NCI-H2227 (cell line): ENCODE results near the gene C20orf204.

ENCODE experiments used
- DNase-seq: peaks from one replicate; lab custom pipeline; 2025; ENCODE audit not compliant: unreplicated experiment; lab: John Stamatoyannopoulos, UW

The C20orf204 gene

DNA sequence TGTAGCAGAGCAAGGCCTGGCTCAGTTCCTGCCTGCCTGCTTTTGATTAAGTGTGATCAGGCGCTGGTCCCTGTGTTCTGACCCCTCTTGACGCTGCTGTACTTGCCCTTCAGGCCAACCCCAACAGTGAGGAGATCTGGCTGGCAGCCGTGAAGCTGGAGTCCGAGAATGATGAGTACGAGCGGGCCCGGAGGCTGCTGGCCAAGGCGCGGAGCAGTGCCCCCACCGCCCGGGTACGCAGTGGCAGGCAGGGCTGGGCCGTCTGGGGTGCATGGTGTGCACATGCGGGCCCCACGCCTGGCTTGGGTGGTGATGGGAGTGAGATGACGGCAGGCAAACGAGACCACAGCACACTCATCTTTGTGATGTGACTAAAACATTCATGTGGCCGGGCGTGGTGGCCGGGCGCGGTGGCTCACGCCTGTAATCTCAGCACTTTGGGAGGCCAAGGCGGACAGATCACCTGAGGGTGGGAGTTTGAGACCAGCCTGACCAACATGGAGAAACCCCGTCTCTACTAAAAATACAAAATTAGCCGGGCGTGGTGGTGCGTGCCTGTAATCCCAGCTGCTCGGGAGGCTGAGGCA is 10.1 kb upstream of the C20orf204 start:
- no peak for DNase-seq

DNA sequence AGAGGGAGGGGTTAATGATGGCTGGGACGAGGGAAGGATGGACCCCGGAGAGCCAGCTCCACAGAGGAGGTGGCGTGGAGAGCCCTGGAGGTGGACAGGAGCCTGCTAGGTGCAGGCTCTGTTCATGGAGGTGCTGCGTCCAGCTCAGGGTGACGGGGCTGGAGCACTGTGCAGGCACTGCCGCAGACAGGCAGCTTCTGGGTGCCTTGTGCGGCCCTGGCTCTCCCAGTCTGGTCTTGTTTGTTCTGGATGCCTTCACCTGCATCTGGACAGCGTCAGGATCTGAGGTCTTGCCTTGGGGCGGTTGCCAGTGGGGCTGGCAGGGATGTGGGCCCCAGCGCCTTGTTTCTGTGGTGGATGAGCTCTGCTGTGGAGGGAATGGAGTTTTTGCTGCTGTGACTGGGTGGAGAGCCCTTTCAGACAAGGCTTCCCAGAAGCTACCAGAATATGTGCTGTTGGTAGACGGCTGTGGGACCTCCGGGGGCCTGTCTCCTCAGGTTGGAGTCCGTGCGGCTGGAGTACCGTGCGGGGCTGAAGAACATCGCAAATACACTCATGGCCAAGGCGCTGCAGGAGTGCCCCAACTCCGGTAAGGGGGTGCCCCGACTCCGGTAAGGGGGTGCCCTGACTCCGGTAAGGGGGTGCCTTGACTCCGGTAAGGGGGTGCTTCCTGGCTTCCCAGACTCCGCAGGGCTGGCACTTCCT is 7.8 kb upstream of the C20orf204 start:
- no peak for DNase-seq

DNA sequence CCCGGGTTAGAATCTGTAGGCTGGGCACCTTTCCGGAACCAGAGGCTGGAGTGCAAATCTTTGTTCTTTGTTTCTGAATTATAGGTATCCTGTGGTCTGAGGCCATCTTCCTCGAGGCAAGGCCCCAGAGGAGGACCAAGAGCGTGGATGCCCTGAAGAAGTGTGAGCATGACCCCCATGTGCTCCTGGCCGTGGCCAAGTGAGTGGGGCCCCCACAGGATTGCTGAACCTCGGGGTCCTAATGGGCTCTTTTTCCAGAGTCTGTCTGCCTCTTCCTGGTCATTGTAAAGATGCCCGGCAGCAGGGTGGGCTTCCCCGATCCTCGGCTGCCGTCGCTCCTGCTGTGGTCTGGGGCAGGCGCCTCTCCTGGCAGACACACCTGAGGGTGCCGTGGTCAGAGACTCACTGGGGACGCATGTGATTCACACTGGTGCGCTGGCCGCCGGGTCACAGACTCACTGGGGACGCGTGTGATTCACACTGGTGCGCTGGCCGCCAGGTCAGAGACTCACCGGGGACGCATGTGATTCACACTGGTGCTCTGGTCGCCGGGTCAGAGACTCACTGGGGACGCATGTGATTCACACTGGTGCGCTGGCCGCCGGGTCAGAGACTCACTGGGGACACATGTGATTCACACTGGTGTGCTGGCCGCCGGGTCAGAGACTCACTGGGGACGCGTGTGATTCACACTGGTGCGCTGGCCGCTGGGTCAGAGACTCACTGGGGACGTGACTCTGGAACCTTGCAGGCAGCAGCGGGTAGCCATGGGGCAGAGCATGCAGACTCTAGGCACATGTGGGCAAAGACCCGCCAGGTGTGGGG is 6.5 kb upstream of the C20orf204 start:
- no peak for DNase-seq

DNA sequence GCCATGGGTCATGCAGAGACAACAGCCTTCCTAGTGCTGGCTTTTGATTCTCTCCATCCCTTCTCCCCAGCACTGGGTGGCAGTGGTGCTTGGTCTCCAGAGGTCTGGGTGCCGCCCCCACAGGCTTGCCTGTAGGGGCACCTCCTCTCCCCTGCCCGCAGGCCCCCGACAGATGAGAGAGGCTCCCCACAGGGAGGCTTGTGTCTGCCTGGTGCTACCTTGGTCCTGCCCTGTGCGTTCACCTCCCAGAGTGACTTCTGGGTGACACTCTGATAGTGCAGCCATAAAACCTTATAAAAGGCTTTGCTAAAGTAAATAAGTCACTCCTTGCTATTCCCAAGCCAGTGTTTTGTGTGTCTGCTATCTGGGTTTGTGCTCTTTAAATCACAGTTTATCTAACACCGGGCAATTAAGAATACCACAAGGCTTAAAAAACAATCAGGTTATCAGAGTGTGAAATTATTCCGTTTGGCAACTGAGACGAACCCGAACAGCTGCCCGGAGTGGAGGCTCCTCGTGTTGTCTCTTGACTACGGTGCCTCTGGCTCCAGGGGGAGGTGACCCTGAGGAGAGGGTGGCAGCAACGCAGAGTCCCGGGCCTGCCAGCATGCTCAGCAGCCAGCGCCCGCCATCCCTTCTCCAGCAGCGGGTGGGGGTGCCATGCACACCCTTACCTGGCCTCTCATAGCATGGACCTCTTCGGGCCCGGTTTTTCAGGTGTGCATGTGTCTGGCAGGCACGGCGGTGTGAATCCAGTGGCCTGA is 5.4 kb upstream of the C20orf204 start:
- DNase-seq = no peak

DNA sequence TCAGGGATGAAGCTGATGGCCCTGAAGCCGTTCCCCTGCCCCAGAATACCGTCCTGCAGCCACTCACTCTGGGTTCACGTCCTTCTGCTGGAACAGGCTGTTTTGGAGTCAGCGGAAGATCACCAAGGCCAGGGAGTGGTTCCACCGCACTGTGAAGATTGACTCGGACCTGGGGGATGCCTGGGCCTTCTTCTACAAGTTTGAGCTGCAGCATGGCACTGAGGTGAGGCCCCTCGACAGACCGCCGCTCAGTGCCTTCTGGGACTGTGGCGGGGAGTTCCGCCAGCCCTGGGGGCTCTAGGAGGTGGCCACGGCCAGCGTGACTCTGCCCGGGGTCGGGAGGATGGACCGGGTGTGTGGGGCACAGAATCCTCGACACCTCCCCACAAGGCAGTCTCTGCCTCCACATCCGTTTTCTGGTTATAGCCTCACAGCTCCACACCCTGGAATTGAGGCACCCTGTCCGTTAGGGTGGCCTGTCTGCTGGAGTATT is 4.1 kb upstream of the C20orf204 start:
- DNase-seq = no peak

DNA sequence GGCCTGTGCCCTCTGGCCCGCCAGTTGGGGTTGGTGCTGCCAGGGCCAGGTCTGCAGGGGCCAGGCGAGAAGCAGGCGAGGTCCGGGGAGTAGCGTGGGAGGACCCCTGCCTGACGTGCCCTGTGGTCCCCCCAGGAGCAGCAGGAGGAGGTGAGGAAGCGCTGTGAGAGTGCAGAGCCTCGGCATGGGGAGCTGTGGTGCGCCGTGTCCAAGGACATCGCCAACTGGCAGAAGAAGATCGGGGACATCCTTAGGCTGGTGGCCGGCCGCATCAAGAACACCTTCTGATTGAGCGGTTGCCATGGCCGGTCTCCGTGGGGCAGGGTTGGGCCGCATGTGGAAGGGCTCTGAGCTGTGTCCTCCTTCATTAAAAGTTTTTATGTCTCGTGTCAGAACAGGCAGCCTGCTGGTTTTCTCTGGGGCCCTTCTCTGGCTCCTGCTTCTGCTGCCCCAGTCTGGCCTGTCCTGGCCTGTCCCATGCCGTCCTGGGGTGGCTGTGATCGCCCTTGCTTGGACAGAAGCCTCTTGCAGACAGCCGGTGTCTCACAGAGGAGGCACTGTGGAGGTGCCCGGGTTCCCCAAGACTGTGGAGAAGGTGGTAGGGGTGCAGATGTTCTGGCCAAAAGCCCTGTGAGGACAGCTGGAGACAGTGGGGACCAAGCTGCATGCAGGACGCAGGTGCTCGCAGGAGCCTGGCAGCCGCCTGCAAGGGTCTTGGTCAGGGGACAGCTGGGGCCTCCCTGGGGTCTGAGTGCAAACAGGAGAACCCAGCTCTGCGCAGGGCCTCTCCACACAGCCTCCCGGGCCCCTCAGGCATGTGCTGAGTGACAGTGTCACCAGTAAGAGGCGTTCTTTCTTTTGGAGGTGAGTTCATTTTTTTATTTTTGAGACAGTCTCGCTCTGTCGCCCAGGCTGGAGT is 3.0 kb upstream of the C20orf204 start:
- DNase-seq = no peak

DNA sequence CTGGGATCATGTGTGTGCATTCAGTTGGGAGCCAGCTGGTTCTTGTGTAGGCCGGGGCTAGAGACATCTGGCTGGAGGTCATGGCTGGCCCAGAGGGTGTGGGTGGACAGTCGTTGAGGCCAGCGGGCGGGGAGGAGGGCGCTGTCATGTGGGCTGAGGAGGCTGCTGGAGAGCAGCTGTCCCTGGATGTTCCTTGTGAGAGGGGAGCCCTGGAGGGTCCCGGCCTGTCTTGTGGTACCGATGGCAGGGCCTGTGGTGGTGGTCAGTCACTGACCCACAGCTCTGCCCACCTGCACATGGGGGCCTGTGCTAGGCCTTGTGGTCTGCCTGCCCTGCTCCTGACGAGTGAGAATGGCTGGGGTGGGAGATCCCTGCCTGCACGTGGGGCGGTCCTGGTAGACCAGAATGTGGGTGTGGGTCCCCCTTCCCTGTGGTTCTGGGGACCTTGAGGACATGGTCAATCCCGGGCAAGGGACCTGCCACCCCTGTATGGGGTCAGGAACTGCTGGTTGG is 1.9 kb upstream of the C20orf204 start:
- DNase-seq = no peak

DNA sequence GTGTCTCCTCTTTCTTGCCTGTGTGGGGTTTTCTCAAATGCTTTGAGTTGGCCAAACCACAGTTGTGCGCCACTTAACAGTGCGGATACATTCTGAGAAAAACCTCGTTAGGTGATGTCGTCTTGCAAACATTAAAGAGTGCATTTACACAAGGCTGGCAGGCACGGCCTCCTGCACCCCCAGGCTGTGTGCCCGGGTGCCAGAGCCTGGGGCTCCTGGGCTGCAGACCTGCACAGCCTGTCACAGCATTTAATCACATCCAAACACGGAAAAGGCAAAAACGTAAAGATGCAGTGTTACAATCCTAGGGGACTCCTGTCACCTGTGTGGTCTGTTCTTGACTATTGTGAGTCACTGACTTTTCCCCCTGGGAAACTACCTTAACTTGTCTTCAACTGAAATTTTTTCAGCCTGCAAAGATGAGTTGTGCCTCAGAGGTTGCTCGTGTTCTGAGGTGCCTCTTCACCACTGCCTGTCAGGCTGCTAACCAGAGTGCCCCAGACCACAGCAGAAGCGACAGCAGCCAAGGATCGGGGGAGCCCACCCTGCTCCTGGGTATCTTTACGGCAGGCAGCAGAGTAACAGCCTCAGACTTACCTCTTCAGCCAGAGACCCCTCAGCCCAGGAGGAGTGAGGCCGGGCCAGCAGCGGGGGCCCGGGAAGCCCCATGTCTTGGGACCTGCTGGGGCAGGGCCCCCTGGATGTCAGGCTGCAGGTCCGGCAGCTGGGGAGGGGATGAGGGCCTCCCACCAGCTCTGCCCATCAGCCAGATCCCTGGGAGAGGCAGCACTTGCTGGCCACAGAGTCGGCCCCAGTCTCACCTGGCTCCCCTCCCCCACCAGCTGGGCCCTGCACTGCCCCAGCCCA is 683 bp upstream of the C20orf204 start:
- DNase-seq = no peak

DNA sequence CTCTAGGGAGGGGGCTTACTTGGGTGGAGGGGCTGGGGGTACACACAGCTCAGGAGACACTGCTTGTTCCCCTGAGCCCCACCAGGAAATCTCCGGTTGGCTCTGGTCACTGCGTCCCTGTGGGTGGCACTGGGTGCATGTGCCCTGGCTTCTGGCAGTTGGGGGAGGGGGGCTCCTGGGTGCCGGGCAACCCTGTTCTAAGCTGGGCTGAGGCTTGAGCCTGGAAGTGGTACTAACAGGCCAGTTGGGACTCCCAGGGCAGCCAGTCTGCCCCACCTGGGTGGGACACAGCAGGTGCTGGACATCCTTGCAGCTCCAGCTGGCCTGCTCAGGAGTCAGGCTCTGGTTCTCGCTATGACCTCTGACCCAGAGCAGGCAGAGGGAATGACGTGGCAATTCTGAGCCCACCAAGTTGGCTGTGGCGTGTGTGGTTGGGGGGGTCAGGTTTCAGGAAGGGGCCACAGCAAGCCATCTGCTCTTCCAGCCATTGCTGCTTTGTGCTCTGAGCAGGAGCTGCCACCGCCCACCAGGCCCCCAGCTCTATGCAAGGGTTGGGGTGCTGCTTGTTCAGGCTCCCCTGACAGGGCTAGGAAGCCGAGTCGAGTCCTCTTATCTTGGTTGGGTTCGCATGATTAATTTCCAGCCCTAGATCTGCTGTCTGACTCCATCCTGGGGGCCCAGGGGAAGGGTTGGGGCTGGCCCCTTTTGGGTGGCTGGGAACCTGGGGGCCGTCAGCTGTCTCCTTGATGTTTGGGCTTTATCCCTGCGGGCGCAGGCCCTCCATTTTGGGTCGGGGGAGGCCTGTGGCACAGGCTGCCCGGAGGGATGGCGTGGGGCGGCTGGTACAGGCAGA is 590 bp downstream of the C20orf204 start:
- no peak for DNase-seq

DNA sequence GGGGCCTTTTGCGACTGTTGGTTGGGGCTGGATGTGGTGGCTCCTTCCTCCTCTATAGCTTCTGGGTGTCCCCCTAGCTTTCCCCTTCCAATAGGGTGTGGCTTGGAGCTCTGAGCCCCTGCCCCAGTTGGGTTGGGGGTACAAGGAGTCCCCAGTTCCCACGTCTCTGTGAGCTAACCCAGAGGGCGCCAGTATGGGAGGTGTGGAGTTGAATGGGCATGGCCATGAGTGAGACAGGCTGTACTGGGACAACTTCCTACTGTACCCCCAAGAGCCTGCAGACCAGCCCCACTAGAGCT is 1.2 kb downstream of the C20orf204 start:
- DNase-seq = no peak

DNA sequence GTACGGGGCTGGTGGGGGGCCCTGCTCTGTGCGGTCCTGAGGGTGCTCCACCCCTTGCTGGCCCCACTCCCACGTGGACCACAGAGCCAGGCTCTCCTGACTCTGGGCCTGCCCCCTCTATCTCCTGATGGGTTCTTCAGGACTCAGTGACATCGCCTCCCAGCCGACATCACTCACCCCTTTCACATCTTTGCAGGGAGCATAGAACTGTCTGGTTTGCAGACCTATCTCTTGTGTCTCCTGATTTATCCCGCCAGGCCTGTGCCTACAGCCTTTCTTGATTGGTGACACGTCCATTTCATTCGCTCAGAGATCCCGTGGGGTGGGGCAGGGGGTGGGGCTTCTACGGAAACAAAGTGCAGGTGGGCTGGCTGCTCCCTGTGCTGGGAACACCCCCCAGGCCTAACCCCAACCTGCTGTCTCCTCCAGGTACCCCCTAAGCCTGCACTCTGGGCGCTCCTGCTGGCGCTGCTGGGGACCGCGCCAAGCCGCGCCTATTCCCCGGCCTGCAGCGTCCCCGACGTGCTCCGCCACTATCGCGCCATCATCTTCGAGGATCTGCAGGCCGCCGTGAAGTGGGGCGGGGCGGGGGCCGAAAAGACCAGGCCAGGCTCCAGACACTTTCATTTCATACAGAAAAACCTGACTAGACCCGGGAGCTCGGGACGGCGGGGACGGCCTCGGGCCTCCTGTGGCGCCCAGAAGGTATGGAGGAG is 1.7 kb downstream of the C20orf204 start:
- DNase-seq = peak; percentile 56

DNA sequence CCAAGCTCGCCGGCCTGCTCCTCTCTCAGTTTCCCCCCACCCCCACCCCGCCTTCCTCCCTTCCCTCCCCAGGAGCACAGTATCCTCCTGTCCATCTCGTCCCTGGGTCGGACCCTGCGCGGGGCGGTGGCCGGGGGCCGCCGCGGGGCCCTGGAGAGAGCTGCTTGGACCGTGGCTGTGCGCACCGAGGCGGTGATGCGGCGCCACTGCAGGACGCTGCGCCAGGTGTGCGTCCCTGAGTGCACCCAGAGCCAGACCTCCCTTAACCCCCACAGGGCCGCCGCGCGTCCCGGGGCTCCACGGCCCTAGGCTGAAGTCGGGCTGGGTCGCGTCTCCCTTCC is 2.2 kb downstream of the C20orf204 start:
- peak; percentile 65 for DNase-seq

DNA sequence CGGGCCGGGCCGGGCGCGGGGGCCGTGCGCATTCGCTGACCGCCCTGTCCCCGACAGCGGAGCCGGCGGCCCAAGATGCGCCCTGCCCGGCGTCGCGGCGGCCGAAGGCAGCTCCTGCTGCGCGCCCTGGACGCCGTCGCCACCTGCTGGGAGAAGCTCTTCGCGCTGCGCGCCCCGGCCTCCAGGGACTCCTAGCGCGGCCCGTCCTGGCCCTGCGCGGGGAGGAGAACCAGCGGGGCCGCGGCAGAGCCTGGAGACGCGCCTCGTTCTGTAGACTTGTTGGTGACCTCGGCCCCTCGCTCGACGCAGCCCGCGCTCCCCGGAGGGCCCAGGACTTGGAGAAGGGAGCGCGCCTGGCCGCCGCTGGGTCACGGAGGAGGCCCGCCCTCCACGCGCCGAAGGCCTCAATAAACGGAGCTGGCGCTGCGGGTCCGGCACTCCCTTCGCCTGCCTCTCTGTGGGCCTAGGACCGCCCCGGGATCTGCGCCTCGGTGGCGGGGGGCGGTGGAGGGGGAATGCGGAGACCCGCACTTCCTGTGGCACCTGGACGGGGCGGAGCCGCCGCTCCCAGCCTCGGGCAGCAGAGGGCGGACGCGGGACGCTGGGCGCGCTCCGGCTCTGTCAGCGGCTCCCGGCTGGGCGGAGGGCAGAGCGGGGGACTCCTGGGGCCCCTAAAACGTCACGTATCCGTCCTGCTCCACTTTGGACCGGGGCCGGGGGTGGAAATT is 2.7 kb downstream of the C20orf204 start:
- DNase-seq = peak; percentile 86

DNA sequence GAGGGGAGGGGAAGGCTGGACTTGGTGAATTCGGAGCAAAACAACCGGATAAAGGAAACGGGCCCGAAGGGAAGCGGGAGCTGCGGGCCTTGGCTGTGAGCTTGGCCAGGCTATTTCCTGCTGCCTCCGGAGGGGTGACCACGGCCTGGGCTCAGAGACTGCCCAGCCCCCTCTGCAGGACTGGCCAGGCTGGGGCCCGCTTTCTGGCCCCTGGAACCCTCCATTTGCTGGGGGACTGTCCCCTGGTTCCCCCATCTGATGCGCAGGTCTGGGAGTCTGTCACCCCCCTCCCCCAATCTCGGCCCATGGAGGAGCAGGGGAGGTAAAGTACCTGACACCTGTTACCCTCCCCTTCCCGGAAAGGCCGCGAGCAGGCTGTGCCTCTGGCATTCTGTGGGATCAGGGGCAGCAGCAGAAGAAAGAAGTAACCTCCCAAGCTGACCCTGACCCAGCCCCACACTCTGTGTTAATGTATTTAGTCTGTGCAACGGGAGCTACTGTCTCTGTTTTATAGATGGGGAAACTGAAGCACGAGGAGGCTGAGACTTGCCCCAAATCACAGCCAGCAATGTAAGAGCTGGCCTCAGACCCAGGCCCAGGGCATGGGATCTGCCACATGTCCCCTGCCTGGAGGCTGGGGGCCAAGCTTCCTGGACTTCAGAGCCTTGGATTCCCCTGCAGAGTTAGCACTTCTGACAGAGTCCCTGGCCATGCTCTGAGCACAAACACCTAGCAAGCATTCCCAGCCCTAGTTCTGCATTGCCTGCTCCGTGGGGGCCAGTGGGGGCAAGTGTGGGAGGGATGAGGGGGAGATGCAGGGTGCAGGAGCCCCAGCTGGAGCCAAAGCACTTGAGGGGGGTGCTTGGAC is 3.5 kb downstream of the C20orf204 start:
- DNase-seq = no peak

DNA sequence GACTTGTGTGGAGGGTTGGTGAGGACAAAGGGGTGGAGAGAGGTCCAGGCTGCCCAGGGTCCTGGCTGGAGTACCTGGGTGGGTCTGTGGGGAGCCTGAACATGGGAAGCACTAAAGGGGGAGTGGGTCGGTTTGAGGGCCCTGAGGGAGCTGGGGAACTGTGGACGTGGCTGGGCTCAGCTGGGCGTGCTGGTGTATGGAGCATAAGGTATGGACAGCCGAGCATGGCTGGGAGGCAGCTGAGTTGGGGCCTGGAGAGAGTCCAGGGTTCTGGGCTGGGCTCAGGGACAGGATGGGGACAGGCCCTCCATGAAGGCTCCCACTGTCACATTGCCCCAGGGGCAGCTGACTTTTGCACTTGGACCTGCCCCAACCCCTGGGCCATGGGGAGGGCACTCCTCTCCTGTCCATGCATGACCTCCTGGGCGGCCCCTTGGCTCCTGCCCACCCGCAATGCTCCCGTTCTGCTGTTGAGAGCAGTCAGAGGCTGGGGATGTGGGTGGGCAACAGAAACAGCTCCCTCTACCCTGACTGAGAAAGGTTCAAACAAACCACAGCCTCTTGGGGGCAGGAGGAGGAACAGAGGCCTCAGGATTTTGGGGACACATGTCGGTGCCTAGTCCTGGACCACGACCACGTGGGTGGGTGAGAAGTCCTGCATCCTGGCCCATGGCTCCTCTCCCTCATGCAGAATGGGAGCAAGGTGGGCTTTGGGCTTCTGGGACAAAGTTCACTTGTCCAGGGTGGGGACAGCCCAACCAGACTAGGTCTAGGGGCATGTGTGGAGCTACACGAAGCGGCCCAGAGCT is 4.5 kb downstream of the C20orf204 start:
- DNase-seq = no peak
